T-helper 9 cell (primary cell): ENCODE data around the gene USP17L26.
"Not testable (repeated sequence)": the region's sequence is repeated elsewhere in the genome, so short reads cannot be mapped to it uniquely, and the experiment has no call there.

ENCODE experiments used
- DNase-seq: peaks from one replicate; pipeline ENCODE4 v3.0.0-alpha.2; 2020
- total RNA-seq, 2 donors: gene quantifications; one replicate each; lab custom pipeline; 2026; lab: John Stamatoyannopoulos, UW

Gene USP17L26, protein sequence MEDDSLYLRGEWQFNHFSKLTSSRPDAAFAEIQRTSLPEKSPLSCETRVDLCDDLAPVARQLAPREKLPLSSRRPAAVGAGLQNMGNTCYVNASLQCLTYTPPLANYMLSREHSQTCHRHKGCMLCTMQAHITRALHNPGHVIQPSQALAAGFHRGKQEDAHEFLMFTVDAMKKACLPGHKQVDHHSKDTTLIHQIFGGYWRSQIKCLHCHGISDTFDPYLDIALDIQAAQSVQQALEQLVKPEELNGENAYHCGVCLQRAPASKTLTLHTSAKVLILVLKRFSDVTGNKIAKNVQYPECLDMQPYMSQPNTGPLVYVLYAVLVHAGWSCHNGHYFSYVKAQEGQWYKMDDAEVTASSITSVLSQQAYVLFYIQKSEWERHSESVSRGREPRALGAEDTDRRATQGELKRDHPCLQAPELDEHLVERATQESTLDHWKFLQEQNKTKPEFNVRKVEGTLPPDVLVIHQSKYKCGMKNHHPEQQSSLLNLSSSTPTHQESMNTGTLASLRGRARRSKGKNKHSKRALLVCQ
- 0 reads per million in 2 donors for total RNA-seq

DNA sequence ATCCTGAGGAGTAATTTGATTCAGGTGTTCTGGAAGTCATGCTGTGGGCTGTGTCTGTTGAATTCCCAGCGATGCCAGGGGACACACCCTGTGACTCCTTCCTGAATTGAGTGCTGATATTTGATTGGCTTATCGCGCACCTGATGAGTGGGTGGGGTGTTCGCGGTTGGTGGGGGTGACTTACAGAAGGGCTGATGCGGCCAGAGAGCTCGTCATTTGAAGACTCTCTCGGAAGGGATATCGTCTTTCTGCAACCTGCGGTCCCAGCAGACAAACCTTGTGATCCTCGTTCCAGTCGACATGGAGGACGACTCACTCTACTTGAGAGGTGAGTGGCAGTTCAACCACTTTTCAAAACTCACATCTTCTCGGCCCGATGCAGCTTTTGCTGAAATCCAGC, at the start of gene USP17L26:
TSS of gene USP17L26 (plus strand) at position 301 of the 400 bp plus-strand sequence. CDS start at position 301, 0 bp downstream.
- not testable (repeated sequence) for DNase-seq

- not testable (repeated sequence) for DNase-seq
These were observed 10.3 kb upstream of the USP17L26 start for GRCh38 chr4:9324191-9324590.

DNA sequence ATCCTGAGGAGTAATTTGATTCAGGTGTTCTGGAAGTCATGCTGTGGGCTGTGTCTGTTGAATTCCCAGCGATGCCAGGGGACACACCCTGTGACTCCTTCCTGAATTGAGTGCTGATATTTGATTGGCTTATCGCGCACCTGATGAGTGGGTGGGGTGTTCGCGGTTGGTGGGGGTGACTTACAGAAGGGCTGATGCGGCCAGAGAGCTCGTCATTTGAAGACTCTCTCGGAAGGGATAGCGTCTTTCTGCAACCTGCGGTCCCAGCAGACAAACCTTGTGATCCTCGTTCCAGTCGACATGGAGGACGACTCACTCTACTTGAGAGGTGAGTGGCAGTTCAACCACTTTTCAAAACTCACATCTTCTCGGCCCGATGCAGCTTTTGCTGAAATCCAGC, 9.6 kb upstream of the USP17L26 start, which contains the start of gene USP17L24:
TSS of gene USP17L24 (plus strand) at position 301 of the 400 bp plus-strand sequence. CDS start at position 301, 0 bp downstream.
- DNase-seq, result not testable (repeated sequence)

DNA sequence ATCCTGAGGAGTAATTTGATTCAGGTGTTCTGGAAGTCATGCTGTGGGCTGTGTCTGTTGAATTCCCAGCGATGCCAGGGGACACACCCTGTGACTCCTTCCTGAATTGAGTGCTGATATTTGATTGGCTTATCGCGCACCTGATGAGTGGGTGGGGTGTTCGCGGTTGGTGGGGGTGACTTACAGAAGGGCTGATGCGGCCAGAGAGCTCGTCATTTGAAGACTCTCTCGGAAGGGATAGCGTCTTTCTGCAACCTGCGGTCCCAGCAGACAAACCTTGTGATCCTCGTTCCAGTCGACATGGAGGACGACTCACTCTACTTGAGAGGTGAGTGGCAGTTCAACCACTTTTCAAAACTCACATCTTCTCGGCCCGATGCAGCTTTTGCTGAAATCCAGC, 4.8 kb upstream of the USP17L26 start, which contains the start of gene USP17L25:
TSS of gene USP17L25 (plus strand) at position 301 of the 400 bp plus-strand sequence. CDS start at position 301, 0 bp downstream.
- not testable (repeated sequence) for DNase-seq

DNA sequence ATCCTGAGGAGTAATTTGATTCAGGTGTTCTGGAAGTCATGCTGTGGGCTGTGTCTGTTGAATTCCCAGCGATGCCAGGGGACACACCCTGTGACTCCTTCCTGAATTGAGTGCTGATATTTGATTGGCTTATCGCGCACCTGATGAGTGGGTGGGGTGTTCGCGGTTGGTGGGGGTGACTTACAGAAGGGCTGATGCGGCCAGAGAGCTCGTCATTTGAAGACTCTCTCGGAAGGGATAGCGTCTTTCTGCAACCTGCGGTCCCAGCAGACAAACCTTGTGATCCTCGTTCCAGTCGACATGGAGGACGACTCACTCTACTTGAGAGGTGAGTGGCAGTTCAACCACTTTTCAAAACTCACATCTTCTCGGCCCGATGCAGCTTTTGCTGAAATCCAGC, 4.6 kb downstream of the USP17L26 start, which contains the start of gene USP17L5:
TSS of gene USP17L5 (plus strand) at position 301 of the 400 bp plus-strand sequence. CDS start at position 301, 0 bp downstream.
- DNase-seq, result not testable (repeated sequence)

DNA sequence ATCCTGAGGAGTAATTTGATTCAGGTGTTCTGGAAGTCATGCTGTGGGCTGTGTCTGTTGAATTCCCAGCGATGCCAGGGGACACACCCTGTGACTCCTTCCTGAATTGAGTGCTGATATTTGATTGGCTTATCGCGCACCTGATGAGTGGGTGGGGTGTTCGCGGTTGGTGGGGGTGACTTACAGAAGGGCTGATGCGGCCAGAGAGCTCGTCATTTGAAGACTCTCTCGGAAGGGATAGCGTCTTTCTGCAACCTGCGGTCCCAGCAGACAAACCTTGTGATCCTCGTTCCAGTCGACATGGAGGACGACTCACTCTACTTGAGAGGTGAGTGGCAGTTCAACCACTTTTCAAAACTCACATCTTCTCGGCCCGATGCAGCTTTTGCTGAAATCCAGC, 9.4 kb downstream of the USP17L26 start, which contains the start of gene USP17L27:
TSS of gene USP17L27 (plus strand) at position 301 of the 400 bp plus-strand sequence. CDS start at position 301, 0 bp downstream.
- not testable (repeated sequence) for DNase-seq

DNA sequence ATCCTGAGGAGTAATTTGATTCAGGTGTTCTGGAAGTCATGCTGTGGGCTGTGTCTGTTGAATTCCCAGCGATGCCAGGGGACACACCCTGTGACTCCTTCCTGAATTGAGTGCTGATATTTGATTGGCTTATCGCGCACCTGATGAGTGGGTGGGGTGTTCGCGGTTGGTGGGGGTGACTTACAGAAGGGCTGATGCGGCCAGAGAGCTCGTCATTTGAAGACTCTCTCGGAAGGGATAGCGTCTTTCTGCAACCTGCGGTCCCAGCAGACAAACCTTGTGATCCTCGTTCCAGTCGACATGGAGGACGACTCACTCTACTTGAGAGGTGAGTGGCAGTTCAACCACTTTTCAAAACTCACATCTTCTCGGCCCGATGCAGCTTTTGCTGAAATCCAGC, 14.1 kb downstream of the USP17L26 start, which contains the start of gene USP17L28:
TSS of gene USP17L28 (plus strand) at position 301 of the 400 bp plus-strand sequence. CDS start at position 301, 0 bp downstream.
- not testable (repeated sequence) for DNase-seq

GRCh38 chr4:9350866-9351265, 16.4 kb downstream of the USP17L26 start:
- not testable (repeated sequence) for DNase-seq

DNA sequence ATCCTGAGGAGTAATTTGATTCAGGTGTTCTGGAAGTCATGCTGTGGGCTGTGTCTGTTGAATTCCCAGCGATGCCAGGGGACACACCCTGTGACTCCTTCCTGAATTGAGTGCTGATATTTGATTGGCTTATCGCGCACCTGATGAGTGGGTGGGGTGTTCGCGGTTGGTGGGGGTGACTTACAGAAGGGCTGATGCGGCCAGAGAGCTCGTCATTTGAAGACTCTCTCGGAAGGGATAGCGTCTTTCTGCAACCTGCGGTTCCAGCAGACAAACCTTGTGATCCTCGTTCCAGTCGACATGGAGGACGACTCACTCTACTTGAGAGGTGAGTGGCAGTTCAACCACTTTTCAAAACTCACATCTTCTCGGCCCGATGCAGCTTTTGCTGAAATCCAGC, 18.9 kb downstream of the USP17L26 start, which contains the start of gene USP17L29:
TSS of gene USP17L29 (plus strand) at position 301 of the 400 bp plus-strand sequence. CDS start at position 301, 0 bp downstream.
- not testable (repeated sequence) for DNase-seq

DNA sequence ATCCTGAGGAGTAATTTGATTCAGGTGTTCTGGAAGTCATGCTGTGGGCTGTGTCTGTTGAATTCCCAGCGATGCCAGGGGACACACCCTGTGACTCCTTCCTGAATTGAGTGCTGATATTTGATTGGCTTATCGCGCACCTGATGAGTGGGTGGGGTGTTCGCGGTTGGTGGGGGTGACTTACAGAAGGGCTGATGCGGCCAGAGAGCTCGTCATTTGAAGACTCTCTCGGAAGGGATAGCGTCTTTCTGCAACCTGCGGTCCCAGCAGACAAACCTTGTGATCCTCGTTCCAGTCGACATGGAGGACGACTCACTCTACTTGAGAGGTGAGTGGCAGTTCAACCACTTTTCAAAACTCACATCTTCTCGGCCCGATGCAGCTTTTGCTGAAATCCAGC, 28.4 kb downstream of the USP17L26 start, which contains the start of gene USP17L30:
TSS of gene USP17L30 (plus strand) at position 301 of the 400 bp plus-strand sequence. CDS start at position 301, 0 bp downstream.
- DNase-seq, result not testable (repeated sequence)

GRCh38 chr4:9379881-9380280, 45.4 kb downstream of the USP17L26 start:
- not testable (repeated sequence) for DNase-seq

DNA sequence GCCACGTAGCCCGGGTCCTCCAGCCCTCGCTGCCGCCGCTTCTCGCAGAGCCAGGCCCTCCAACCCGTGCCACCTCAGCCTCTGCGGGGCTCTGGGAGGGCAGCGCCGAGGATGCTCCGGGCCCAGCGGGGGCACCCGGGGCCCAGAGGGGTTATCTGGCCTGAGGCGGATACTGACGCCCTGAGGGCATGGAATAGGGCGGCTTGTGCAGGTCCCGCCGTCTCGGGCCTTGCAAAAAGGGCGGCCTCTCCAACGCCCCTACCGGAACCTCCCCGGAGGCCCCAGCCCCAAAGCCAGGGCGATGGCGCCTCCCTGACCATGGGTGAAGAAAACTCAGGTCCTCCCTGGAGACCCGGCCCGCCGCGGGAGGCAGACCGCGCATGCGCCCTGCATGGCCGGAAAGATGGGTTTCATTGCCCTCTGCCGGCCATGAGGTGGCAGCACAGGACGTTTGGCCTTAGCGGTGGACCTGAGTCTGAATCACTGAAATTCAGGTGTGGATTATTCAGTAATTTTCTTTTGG, 46.6 kb downstream of the USP17L26 start:
- DNase-seq, result peak; percentile 13

- no peak for DNase-seq
These were observed 49.7 kb downstream of the USP17L26 start for GRCh38 chr4:9384126-9384525.
